Loucy (cell line): ENCODE measurements around the gene DENND4C.
"Not testable (repeated sequence)": the region's sequence is repeated elsewhere in the genome, so short reads cannot be mapped to it uniquely, and the experiment has no call there.

Experiments
- CTCF ChIP-seq: fragments of 200-600 bp; sonication (generic); conservative IDR thresholded peaks from 2 replicates; pipeline ENCODE4 v1.5.1; 2014; ENCODE audit warnings: mild to moderate bottlenecking, antibody characterized with exemption, low read length
- EZH2phosphoT487 ChIP-seq: fragments of 200-600 bp; IDR thresholded peaks from 2 replicates; pipeline ENCODE4 v1.6.1; 2018; ENCODE audit warnings: antibody characterized with exemption, mild to moderate bottlenecking, moderate library complexity, borderline replicate concordance

- not testable (repeated sequence) for TF ChIP-seq CTCF, EZH2phosphoT487
Observed at GRCh38 chr9:19265602-19266001, 35.1 kb downstream of the DENND4C start.
